Left lung (tissue), 10 donors: ENCODE measurements around the gene SMIM20. TPM values are rescaled to one million over a fixed set of nuclear protein-coding genes. Genes with fewer than 3 reads are reported as not detected.

Experiments
- ATAC-seq: fragments of 200-7000 bp; cut with Tn5 transposase; one replicate; pipeline ENCODE4 v1.9.1; 2020; ENCODE audit warnings: moderate library complexity
- DNase-seq, 4 donors: peaks; one replicate each; pipeline ENCODE4 v3.0.0-alpha.2; 2013 to 2020
- H3K27ac ChIP-seq, 2 donors: fragments of 200-600 bp; sonication (generic) in 1 of 2; one replicate each; pipeline versions ENCODE4 v1.5.0 to v1.8.0; 2020 to 2021
- H3K27me3 ChIP-seq, 2 donors: fragments of 200-600 bp; sonication (generic) in 1 of 2; one replicate each; pipeline versions ENCODE4 v1.5.0 to v1.8.0; 2020 to 2021
- H3K36me3 ChIP-seq, 2 donors: fragments of 200-600 bp; sonication (generic) in 1 of 2; one replicate each; pipeline versions ENCODE4 v1.5.0 to v1.8.0; 2020 to 2021
- H3K4me1 ChIP-seq, 2 donors: fragments of 200-600 bp; one replicate each; pipeline ENCODE4 v1.8.0; 2021
- H3K4me3 ChIP-seq, 2 donors: fragments of 200-600 bp; sonication (generic) in 1 of 2; one replicate each; pipeline versions ENCODE4 v1.5.0 to v1.8.0; 2020 to 2021; ENCODE audit warnings: mild to moderate bottlenecking in 1 of 2
- H3K9me3 ChIP-seq, 2 donors: fragments of 200-600 bp; sonication (generic) in 1 of 2; one replicate each; pipeline versions ENCODE4 v1.5.0 to v1.8.0; 2020 to 2021
- CTCF ChIP-seq, 2 donors: fragments of 200-600 bp; sonication (generic) in 1 of 2; IDR thresholded peaks; one replicate each; pipeline versions ENCODE4 v1.5.0 to v1.8.0; 2021; ENCODE audit warnings: antibody characterized with exemption in 2 of 2
- intact Hi-C, 2 donors: fragments of 100-400 bp; cut with DNase I; formaldehyde crosslinking; loops; one replicate each; pipeline versions ENCODE4 v1.11.2 to v1.14.2; 2022
- polyA plus RNA-seq, 6 donors: library from polyadenylated mRNA; unstranded; fragments of 120-200 nt; gene quantifications; one replicate each; pipeline ENCODE4 v1.2.1, GENCODE V29; 2013; ENCODE audit not compliant: insufficient read length in 6 of 6
- total RNA-seq, 2 donors: library from RNA; stranded (reverse); fragmentation: NEBNext Ultra II Directional; extraction: Animal tissue kit (Norgen Biotek cat#: 25700); gene quantifications; one replicate each; pipeline ENCODE4 v1.2.1, GENCODE V29; 2021
- donor health status: DM: no; HTN: yes; CAD: no.
- donor health status: DM: no; HTN: no; CAD: no.

SMIM20 gene
- total and polyA plus RNA-seq, 8 donors: 20.1 to 48.6 (median 41.7) TPM

- Histone ChIP-seq H3K36me3 (no peaks in the 10 kb centered on the region), H3K4me3 (no peak overlapping the region), H3K27me3 (no peaks in the 10 kb centered on the region), H3K4me1 (no peaks in the 10 kb centered on the region), H3K27ac (no peak overlapping the region), H3K9me3 (no peaks in the 10 kb centered on the region)
- TF ChIP-seq CTCF (IDR thresholded peaks at IDR 0.05): no peak
- intact Hi-C loops: no loop called here
- ATAC-seq (no peak), DNase-seq (no peak)
Measured at GRCh38 chr4:25949994-25950393, 36.0 kb downstream of the SMIM20 start.

GRCh38 chr4:25950461-25951389, 36.7 kb downstream of the SMIM20 start:
- intact Hi-C loops: no loop called here
- Histone ChIP-seq H3K27ac (no peak overlapping the region), H3K36me3 (no peaks in the 10 kb centered on the region), H3K4me3 (no peak overlapping the region), H3K9me3 (no peaks in the 10 kb centered on the region), H3K4me1 (no peaks in the 10 kb centered on the region), H3K27me3 (no peaks in the 10 kb centered on the region)
- TF ChIP-seq CTCF (IDR thresholded peaks at IDR 0.05): no peak
- peak in 1 of 4 donors; percentile 44 for DNase-seq
- ATAC-seq: peak; percentile 21

- Histone ChIP-seq H3K27ac (no peak overlapping the region), H3K9me3 (no peaks in the 10 kb centered on the region), H3K36me3 (no peaks in the 10 kb centered on the region), H3K4me3 (no peak overlapping the region), H3K27me3 (no peaks in the 10 kb centered on the region), H3K4me1 (no peaks in the 10 kb centered on the region)
- intact Hi-C loops: no loop called here
- DNase-seq (no peak), ATAC-seq (no peak)
- no peak for TF ChIP-seq CTCF (IDR thresholded peaks at IDR 0.05)
Measured at GRCh38 chr4:25951390-25951952, 37.5 kb downstream of the SMIM20 start.

- H3K4me3 ChIP-seq: no peak overlapping the region
- H3K4me1 ChIP-seq: no peaks in the 10 kb centered on the region
- no peak for ATAC-seq
- H3K36me3 ChIP-seq: no peaks in the 10 kb centered on the region
- intact Hi-C loops: no loop called here
- no peaks in the 10 kb centered on the region for H3K27me3 ChIP-seq
- H3K9me3 ChIP-seq: no peaks in the 10 kb centered on the region
- DNase-seq: no peak
- TF ChIP-seq CTCF (IDR thresholded peaks at IDR 0.05): no peak
- H3K27ac ChIP-seq: no peak overlapping the region
Measured at GRCh38 chr4:25953740-25954139, 39.7 kb downstream of the SMIM20 start.

- H3K4me1 ChIP-seq: no peaks in the 10 kb centered on the region
- DNase-seq (no peak), ATAC-seq (no peak)
- H3K36me3 ChIP-seq: no peaks in the 10 kb centered on the region
- no peak overlapping the region for H3K4me3 ChIP-seq
- intact Hi-C loops: no loop called here
- TF ChIP-seq CTCF (IDR thresholded peaks at IDR 0.05): no peak
- no peak overlapping the region for H3K27ac ChIP-seq
- no peaks in the 10 kb centered on the region for H3K9me3 ChIP-seq
- H3K27me3 ChIP-seq: no peaks in the 10 kb centered on the region
Measured at GRCh38 chr4:25954293-25954904, 40.4 kb downstream of the SMIM20 start.
